Stimulated activated CD8-positive, alpha-beta memory T cell treated with anti-CD3 and anti-CD28 coated beads, Interleukin-12 subunit alpha, Interleukin-12 subunit beta, amount 100 ng/mL, for 24 hours (primary cell): ENCODE data around the gene PLCB4.

Experiments
- DNase-seq: peaks from one replicate; pipeline ENCODE4 v3.0.0-alpha.2; 2020; ENCODE audit errors: extremely low read depth

Gene PLCB4

GRCh38 chr20:9177278-9177677 lies 108.4 kb downstream of the PLCB4 start:
- DNase-seq: no peak

- no peak for DNase-seq
Observed at GRCh38 chr20:9179193-9179802, 110.4 kb downstream of the PLCB4 start.

- DNase-seq: no peak
Observed at GRCh38 chr20:9179867-9180266, 111.0 kb downstream of the PLCB4 start.

GRCh38 chr20:9180481-9181257 lies 111.8 kb downstream of the PLCB4 start:
- no peak for DNase-seq

GRCh38 chr20:9185511-9185910 lies 116.6 kb downstream of the PLCB4 start:
- no peak for DNase-seq

- no peak for DNase-seq
Observed at GRCh38 chr20:9186396-9186795, 117.5 kb downstream of the PLCB4 start.

- no peak for DNase-seq
Observed at GRCh38 chr20:9195031-9195430, 126.1 kb downstream of the PLCB4 start.

- DNase-seq: no peak
Observed at GRCh38 chr20:9196110-9196509, 127.2 kb downstream of the PLCB4 start.

- no peak for DNase-seq
Observed at GRCh38 chr20:9198460-9198859, 129.6 kb downstream of the PLCB4 start.

- DNase-seq: no peak
Observed at GRCh38 chr20:9200196-9200595, 131.3 kb downstream of the PLCB4 start.

- DNase-seq: no peak
Observed at GRCh38 chr20:9200620-9201019, 131.7 kb downstream of the PLCB4 start.

GRCh38 chr20:9202420-9203080 lies 133.7 kb downstream of the PLCB4 start:
- no peak for DNase-seq

- no peak for DNase-seq
Observed at GRCh38 chr20:9203081-9203447, 134.2 kb downstream of the PLCB4 start.

GRCh38 chr20:9204979-9205378 lies 136.1 kb downstream of the PLCB4 start:
- no peak for DNase-seq

GRCh38 chr20:9206486-9206885 lies 137.6 kb downstream of the PLCB4 start:
- no peak for DNase-seq

GRCh38 chr20:9207253-9207652 lies 138.4 kb downstream of the PLCB4 start:
- DNase-seq: no peak

GRCh38 chr20:9210356-9210755 lies 141.5 kb downstream of the PLCB4 start:
- DNase-seq: no peak

- no peak for DNase-seq
Observed at GRCh38 chr20:9211016-9211760, 142.3 kb downstream of the PLCB4 start.

- DNase-seq: no peak
Observed at GRCh38 chr20:9212735-9213134, 143.8 kb downstream of the PLCB4 start.

GRCh38 chr20:9214685-9215084 lies 145.8 kb downstream of the PLCB4 start:
- no peak for DNase-seq

- no peak for DNase-seq
Observed at GRCh38 chr20:9215539-9215938, 146.7 kb downstream of the PLCB4 start.

- DNase-seq: no peak
Observed at GRCh38 chr20:9218531-9218961, 149.7 kb downstream of the PLCB4 start.
